Measurements from ENCODE around the gene MANEAL.
"Not testable (repeated sequence)": the region's sequence is repeated elsewhere in the genome, so short reads cannot be mapped to it uniquely, and the experiment has no call there.

DNA sequence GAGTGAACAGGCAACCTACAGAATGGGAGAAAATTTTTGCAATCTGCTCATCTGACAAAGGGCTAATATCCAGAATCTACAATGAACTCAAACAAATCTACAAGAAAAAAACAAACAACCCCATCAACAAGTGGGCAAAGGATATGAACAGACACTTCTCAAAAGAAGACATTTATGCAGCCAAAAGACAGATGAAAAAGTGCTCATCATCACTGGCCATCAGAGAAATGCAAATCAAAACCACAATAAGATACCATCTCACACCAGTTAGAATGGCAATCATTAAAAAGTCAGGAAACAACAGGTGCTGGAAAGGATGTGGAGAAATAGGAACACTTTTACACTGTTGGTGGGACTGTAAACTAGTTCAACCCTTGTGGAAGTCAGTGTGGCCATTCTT lies 22.2 kb upstream of the MANEAL start:
- TF ChIP-seq, protein P1, sequence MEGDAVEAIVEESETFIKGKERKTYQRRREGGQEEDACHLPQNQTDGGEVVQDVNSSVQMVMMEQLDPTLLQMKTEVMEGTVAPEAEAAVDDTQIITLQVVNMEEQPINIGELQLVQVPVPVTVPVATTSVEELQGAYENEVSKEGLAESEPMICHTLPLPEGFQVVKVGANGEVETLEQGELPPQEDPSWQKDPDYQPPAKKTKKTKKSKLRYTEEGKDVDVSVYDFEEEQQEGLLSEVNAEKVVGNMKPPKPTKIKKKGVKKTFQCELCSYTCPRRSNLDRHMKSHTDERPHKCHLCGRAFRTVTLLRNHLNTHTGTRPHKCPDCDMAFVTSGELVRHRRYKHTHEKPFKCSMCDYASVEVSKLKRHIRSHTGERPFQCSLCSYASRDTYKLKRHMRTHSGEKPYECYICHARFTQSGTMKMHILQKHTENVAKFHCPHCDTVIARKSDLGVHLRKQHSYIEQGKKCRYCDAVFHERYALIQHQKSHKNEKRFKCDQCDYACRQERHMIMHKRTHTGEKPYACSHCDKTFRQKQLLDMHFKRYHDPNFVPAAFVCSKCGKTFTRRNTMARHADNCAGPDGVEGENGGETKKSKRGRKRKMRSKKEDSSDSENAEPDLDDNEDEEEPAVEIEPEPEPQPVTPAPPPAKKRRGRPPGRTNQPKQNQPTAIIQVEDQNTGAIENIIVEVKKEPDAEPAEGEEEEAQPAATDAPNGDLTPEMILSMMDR (IDR thresholded peaks at IDR 0.05) = not testable (repeated sequence)
- TF ChIP-seq POLR2A (IDR thresholded peaks at IDR 0.05) = not testable (repeated sequence)
